ENCODE results near the gene HIBCH. TPM values are rescaled to one million over a fixed set of nuclear protein-coding genes. Genes with fewer than 3 reads are reported as not detected.
A peak's percentile ranks its signal among the peaks of the same experiment; 100 is the strongest.

HIBCH gene
- total and polyA plus RNA-seq, 4 donors, result 20.2 to 65.2 (median 32.8) TPM

DNA sequence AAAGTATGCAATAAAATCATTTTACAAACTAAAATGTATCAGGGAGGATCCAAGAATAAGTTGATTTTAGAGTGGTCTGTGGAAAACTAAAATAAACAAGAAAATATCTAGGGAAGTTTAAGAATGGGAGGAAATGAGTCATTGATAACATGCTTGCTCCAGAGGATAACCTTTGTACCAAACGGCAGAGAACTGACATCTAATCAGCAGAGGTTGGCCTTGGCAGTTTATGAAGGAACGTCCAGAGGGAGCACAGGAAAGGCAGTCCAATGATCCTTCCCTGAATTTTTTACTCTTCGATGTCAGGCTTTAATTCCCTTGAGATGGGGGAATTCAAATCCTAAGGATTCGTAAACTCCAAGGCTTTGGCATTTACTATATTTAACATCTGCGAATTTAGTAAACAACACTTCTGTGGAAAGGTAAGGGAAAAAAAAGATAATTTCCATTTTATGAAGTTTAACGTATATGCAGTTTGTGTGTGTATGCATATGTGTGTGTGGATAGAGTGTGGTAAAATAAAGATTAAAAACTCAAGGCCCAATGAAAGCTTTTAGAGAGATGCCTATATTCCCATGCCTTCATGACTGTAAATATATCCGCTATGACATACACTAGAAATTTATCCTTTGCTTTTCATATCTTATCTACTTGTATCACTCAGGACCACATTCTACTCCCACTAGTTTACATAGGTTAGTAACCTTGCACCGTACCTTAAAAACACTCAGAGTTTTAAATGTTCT lies 15.0 kb upstream of the HIBCH start:
- H3K9ac ChIP-seq (ENCODE audit: low read depth in 1 of 2, low read length in 2 of 2), result peak overlapping the region; percentile 15 to 67
- no peak for DNase-seq (ENCODE audit: low spot score)
- TF ChIP-seq, protein P1, sequence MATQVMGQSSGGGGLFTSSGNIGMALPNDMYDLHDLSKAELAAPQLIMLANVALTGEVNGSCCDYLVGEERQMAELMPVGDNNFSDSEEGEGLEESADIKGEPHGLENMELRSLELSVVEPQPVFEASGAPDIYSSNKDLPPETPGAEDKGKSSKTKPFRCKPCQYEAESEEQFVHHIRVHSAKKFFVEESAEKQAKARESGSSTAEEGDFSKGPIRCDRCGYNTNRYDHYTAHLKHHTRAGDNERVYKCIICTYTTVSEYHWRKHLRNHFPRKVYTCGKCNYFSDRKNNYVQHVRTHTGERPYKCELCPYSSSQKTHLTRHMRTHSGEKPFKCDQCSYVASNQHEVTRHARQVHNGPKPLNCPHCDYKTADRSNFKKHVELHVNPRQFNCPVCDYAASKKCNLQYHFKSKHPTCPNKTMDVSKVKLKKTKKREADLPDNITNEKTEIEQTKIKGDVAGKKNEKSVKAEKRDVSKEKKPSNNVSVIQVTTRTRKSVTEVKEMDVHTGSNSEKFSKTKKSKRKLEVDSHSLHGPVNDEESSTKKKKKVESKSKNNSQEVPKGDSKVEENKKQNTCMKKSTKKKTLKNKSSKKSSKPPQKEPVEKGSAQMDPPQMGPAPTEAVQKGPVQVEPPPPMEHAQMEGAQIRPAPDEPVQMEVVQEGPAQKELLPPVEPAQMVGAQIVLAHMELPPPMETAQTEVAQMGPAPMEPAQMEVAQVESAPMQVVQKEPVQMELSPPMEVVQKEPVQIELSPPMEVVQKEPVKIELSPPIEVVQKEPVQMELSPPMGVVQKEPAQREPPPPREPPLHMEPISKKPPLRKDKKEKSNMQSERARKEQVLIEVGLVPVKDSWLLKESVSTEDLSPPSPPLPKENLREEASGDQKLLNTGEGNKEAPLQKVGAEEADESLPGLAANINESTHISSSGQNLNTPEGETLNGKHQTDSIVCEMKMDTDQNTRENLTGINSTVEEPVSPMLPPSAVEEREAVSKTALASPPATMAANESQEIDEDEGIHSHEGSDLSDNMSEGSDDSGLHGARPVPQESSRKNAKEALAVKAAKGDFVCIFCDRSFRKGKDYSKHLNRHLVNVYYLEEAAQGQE (IDR thresholded peaks at IDR 0.05), result peak; percentile 22
- TF ChIP-seq SP1 (IDR thresholded peaks at IDR 0.05) (peak; percentile 91), RXRA (IDR thresholded peaks at IDR 0.05) (peak; percentile 68 to 80), RAD21 (IDR thresholded peaks at IDR 0.05) (peak in 1 of 2 donors; percentile 51), NR2F2 (IDR thresholded peaks at IDR 0.05) (peak; percentile 94), HNF4A (conservative IDR thresholded peaks at IDR 0.05) (peak; percentile 90 to 93), TAF1 (conservative IDR thresholded peaks at IDR 0.05) (peak; percentile 96), GABPA (IDR thresholded peaks at IDR 0.05 in 1 of 2, conservative IDR thresholded peaks at IDR 0.05 in 1 of 2) (peak; percentile 15 to 16), HNF4G (IDR thresholded peaks at IDR 0.05) (peak; percentile 78), FOXA1 (IDR thresholded peaks at IDR 0.05) (no peak), JUND (IDR thresholded peaks at IDR 0.05) (peak; percentile 99), EGR1 (IDR thresholded peaks at IDR 0.05; ENCODE audit: low read depth in 2 of 2) (peak; percentile 68 to 74), FOXA2 (IDR thresholded peaks at IDR 0.05) (no peak), YY1 (IDR thresholded peaks at IDR 0.05) (peak; percentile 51)
- TF ChIP-seq, protein P2, sequence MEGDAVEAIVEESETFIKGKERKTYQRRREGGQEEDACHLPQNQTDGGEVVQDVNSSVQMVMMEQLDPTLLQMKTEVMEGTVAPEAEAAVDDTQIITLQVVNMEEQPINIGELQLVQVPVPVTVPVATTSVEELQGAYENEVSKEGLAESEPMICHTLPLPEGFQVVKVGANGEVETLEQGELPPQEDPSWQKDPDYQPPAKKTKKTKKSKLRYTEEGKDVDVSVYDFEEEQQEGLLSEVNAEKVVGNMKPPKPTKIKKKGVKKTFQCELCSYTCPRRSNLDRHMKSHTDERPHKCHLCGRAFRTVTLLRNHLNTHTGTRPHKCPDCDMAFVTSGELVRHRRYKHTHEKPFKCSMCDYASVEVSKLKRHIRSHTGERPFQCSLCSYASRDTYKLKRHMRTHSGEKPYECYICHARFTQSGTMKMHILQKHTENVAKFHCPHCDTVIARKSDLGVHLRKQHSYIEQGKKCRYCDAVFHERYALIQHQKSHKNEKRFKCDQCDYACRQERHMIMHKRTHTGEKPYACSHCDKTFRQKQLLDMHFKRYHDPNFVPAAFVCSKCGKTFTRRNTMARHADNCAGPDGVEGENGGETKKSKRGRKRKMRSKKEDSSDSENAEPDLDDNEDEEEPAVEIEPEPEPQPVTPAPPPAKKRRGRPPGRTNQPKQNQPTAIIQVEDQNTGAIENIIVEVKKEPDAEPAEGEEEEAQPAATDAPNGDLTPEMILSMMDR (IDR thresholded peaks at IDR 0.05; ENCODE audit: low read depth, low read length, missing input control), result no peak
- TF ChIP-seq, protein P3, sequence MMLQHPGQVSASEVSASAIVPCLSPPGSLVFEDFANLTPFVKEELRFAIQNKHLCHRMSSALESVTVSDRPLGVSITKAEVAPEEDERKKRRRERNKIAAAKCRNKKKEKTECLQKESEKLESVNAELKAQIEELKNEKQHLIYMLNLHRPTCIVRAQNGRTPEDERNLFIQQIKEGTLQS (IDR thresholded peaks at IDR 0.05), result peak; percentile 94
- TF ChIP-seq, protein P4, sequence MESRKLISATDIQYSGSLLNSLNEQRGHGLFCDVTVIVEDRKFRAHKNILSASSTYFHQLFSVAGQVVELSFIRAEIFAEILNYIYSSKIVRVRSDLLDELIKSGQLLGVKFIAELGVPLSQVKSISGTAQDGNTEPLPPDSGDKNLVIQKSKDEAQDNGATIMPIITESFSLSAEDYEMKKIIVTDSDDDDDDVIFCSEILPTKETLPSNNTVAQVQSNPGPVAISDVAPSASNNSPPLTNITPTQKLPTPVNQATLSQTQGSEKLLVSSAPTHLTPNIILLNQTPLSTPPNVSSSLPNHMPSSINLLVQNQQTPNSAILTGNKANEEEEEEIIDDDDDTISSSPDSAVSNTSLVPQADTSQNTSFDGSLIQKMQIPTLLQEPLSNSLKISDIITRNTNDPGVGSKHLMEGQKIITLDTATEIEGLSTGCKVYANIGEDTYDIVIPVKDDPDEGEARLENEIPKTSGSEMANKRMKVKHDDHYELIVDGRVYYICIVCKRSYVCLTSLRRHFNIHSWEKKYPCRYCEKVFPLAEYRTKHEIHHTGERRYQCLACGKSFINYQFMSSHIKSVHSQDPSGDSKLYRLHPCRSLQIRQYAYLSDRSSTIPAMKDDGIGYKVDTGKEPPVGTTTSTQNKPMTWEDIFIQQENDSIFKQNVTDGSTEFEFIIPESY (IDR thresholded peaks at IDR 0.05), result peak; percentile 3
- TF ChIP-seq, protein P5, sequence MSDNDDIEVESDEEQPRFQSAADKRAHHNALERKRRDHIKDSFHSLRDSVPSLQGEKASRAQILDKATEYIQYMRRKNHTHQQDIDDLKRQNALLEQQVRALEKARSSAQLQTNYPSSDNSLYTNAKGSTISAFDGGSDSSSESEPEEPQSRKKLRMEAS (IDR thresholded peaks at IDR 0.05), result peak; percentile 67
- H3K4me1 ChIP-seq (ENCODE audit: control insufficient read depth in 4 of 4, insufficient read depth in 4 of 4, low read length in 3 of 4), result peaks cover 3 to 20% (median 12%) of the 10 kb centered on the region in 4 donors
- peak overlapping the region; percentile 46 to 81 (median 59) for H3K4me3 ChIP-seq (ENCODE audit: low read depth in 1 of 3, low read length in 3 of 3)
- H3K27me3 ChIP-seq (ENCODE audit: control insufficient read depth in 4 of 4, insufficient read depth in 4 of 4, low read length in 3 of 4), result no peaks in the 10 kb centered on the region
- no peaks in the 10 kb centered on the region for H3K36me3 ChIP-seq (ENCODE audit: control insufficient read depth in 4 of 4, insufficient read depth in 3 of 4, low read depth in 1 of 4, low read length in 3 of 4)
- whole genome bisulfite sequencing, result 20% methylated on average over 8 of the region's 8 CpGs
- H3K9me3 ChIP-seq (ENCODE audit: control insufficient read depth in 4 of 4, low read length in 3 of 4), result no peaks in the 10 kb centered on the region
- H3K27ac ChIP-seq (ENCODE audit: low read depth in 1 of 2, low read length in 2 of 2), result peak overlapping the region; percentile 63 to 79

Measured in liver (tissue), 9 donors.